GM18907 (cell line): ENCODE measurements around the gene LMBRD1.

Experiments used
- ATAC-seq: cut with Tn5 transposase; IDR thresholded peaks from one replicate; pipeline ENCODE4 v1.9.1; 2021; ENCODE audit warnings: mild to moderate bottlenecking, moderate library complexity; ENCODE audit not compliant: unreplicated experiment

The LMBRD1 gene

GRCh38 chr6:69647726-69648125 lies 149.1 kb downstream of the LMBRD1 start:
- no peak for ATAC-seq

- ATAC-seq = no peak
These were observed 153.1 kb downstream of the LMBRD1 start for GRCh38 chr6:69643688-69644087.

- no peak for ATAC-seq
These were observed 163.9 kb downstream of the LMBRD1 start for GRCh38 chr6:69632932-69633331.

- no peak for ATAC-seq
These were observed 165.1 kb downstream of the LMBRD1 start for GRCh38 chr6:69631552-69632346.

- no peak for ATAC-seq
These were observed 166.0 kb downstream of the LMBRD1 start for GRCh38 chr6:69630767-69631166.

- no peak for ATAC-seq
These were observed 169.2 kb downstream of the LMBRD1 start for GRCh38 chr6:69627625-69628024.

- no peak for ATAC-seq
These were observed 171.9 kb downstream of the LMBRD1 start for GRCh38 chr6:69624944-69625343.
